GM12874 (cell line): ENCODE measurements around the gene HBG1.
"Not testable (repeated sequence)": the region's sequence is repeated elsewhere in the genome, so short reads cannot be mapped to it uniquely, and the experiment has no call there.

Source experiments
- TF ChIP-seq, protein P1 (sequence below): IDR thresholded peaks from 2 replicates; pipeline ENCODE4 v1.5.1; 2011; ENCODE audit warnings: low read depth, mild to moderate bottlenecking, control low read depth, low read length, moderate library complexity; ENCODE audit not compliant: insufficient read depth

The HBG1 gene

DNA sequence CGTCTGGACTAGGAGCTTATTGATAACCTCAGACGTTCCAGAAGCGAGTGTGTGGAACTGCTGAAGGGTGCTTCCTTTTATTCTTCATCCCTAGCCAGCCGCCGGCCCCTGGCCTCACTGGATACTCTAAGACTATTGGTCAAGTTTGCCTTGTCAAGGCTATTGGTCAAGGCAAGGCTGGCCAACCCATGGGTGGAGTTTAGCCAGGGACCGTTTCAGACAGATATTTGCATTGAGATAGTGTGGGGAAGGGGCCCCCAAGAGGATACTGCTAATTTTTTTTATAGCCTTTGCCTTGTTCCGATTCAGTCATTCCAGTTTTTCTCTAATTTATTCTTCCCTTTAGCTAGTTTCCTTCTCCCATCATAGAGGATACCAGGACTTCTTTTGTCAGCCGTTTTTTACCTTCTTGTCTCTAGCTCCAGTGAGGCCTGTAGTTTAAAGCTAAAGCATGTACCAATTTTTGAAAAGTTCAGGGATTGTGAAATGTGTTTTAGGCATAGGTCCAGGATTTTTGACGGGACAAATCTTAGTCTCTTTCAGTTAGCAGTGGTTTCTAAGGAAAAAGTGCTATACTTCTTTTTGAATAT is at the start of gene HBG1:
Gene HBG1, minus strand, starts transcription at position 51 of the 590 bp plus-strand sequence. CDS start 53 bp downstream, outside the sequence.
- TF ChIP-seq, protein P1, sequence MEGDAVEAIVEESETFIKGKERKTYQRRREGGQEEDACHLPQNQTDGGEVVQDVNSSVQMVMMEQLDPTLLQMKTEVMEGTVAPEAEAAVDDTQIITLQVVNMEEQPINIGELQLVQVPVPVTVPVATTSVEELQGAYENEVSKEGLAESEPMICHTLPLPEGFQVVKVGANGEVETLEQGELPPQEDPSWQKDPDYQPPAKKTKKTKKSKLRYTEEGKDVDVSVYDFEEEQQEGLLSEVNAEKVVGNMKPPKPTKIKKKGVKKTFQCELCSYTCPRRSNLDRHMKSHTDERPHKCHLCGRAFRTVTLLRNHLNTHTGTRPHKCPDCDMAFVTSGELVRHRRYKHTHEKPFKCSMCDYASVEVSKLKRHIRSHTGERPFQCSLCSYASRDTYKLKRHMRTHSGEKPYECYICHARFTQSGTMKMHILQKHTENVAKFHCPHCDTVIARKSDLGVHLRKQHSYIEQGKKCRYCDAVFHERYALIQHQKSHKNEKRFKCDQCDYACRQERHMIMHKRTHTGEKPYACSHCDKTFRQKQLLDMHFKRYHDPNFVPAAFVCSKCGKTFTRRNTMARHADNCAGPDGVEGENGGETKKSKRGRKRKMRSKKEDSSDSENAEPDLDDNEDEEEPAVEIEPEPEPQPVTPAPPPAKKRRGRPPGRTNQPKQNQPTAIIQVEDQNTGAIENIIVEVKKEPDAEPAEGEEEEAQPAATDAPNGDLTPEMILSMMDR, result not testable (repeated sequence)

DNA sequence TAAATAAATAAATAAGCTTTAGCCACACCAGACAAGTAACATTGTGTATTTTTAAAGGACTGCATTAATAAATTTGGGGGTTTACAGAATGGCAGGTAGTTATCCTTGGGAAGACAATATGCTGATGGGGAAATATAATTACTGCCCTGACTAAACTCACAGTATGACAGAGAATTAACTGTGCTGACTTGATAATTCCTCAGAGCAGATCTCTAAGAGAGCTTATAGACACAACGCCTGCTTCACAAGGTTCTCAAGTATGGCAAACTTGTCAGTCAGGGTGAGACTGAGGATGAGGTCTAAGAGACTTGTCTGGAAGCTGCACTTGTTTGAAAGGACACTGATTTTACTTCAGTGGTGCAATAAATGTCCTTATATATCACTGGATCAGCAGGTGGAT is 48.8 kb upstream of the HBG1 start:
- TF ChIP-seq, protein P1, result no peak

DNA sequence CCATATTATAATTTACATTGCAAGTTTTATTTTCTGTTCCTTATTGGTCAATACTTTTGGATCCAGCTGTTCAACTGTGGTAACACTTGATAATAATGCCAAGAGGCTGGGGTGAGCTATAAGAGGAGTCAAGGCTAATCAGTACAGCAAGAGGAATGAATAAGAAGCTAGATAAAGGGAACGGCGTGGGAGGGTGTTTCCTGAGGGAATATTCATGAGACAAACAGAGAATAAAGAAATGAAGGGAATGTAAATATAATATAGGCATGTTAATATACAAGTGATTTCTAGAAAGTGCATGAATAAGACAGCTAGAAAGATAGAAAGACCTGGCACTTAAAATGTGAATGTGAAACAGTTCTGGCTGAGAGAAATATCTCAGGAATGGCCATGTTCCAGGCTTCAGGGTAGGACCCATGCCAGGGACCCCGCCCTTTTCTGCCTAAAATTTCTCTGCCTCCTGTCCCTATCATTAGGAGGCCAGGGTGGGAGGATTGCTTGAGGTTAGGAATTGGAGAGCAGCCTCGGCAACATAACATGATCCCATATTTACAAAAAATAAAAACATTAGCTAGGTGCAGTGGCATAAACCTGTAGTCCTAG is 48.2 kb upstream of the HBG1 start:
- TF ChIP-seq, protein P1, result no peak

DNA sequence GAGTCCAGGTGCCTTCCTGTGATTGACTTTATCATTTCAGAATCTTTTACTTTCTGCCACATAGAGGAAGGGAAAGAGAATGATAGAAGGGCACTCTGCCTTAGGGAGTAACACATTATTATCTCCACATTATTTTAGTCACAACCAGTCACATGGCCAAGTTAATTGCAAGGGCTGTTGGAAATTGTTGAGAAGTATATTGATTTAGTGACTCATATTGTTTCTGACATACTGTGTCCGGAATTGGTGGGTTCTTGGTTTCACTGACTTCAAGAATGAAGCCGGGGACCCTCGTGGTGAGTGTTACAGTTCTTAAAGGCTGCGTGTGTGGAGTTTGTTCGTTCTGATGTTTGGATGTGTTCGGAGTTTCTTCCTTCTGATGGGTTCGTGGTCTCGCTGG is 43.4 kb upstream of the HBG1 start:
- TF ChIP-seq, protein P1, result no peak

DNA sequence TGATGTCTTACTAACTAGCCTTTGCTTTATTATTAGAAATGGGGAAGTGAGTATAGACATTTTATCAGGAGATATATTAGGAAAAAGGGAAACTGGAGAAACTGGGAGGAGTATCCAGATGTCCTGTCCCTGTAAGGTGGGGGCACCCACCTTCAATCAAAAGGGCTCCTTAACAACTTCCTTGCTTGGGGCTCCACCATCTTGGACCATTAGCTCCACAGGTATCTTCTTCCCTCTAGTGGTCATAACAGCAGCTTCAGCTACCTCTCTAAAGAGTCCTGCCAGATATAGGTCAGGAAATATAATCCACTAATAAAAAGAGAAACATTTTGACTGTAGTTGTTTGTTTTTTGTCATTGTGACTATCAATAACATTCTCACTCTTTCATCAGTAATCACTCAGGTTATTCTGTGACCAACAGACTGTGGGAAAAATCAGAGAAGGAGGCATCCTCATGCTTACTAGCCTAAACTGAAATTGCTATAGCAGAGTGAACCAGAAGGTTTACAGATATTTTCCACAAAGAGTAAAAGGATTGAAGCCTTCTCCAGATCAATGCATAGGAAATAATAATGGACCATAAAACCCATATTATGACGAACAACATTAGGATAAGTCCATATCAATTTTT is 41.7 kb upstream of the HBG1 start:
- TF ChIP-seq, protein P1, result peak; percentile 68

DNA sequence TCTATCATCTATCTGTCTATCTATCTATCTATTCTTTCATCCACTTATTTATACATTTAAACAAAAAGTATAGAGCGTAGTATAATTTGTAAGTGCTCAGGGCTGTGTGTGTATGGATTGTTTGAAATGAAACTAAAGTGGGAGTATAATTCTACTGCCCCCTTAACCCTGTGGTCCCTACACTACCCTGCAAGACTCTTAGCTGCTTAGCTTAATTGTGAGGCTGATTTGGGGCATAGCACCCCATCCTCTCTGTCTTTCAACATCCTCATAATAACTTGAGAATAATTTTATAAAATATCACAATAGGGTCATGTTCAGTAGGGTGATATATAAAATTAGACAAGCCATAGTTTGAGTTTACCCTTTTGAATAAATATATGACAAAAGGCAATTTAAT is 40.4 kb upstream of the HBG1 start:
- TF ChIP-seq, protein P1, result no peak

DNA sequence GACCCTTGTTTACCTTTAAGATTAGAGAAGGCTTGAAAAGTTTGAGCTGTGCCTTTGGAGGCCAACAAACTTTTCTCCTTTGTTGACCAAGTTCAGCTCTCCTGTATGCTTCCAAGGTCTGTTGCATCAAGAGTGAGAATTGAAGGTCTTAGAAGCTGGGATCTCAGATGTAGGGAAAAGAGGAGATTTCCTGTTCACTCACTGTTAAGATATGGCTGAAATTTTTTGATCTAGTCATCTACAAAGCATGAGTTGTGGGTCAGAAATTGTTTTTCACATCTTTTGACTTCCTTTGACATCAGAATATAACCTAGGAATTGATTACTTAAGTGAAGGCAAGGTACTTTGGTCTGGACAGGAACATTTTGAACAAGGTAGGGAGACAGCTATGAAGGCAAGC is 40.0 kb upstream of the HBG1 start:
- TF ChIP-seq, protein P1, result no peak
